SK-N-MC (cell line): ENCODE results near the gene LEUTX.

ENCODE experiments used
- EZH2 ChIP-seq: fragments of 200-600 bp; sonication (generic); IDR thresholded peaks from one replicate; pipeline ENCODE4 v1.6.1; 2017; ENCODE audit warnings: antibody characterized with exemption
- POLR2AphosphoS5 ChIP-seq: IDR thresholded peaks from 2 replicates; pipeline ENCODE4 v1.6.1; 2012; ENCODE audit warnings: mild to moderate bottlenecking, low read depth, low read length, borderline replicate concordance

DNA sequence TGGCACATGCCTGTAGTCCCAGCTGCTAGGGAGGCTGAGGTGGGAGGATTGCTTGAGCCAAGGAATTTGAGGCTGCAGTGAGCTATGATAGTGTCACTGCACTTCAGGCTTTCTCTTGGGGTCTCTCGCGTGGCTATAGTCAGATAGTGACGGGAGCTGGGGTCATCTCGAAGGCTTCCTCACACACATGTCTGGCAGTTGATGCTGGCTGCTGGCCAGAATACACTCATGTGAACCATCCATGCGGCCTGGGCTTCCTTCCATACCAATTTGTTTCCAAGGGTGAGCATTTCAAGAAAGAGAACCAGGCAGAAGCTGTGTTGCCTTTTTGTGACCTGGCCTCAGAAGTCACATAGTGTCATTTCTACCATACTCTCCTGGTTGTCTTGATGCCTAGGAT, 26.4 kb downstream of the LEUTX start:
- TF ChIP-seq EZH2, result no peak
- no peak for TF ChIP-seq POLR2AphosphoS5
